BLaER1 treated with 17β-estradiol and CSF1 and Interleukin-3, amounts not matched to agents 10 nM and 100 nM (cell line): ENCODE measurements around the gene ZNF684.

ENCODE experiments used
- H3K27ac ChIP-seq, 11 experiments: shearing (Covaris generic); formaldehyde crosslinking; 2 replicates each; pipeline ENCODE4 v1.8.1; 2022
- H3K27me3 ChIP-seq, 11 experiments: shearing (Covaris generic); formaldehyde crosslinking; 2 replicates each; pipeline ENCODE4 v1.8.1; 2022
- H3K36me3 ChIP-seq, 11 experiments: shearing (Covaris generic); formaldehyde crosslinking; 2 replicates each; pipeline ENCODE4 v1.8.1; 2022
- H3K4me1 ChIP-seq, 10 experiments: shearing (Covaris generic); formaldehyde crosslinking; 2 replicates each; pipeline ENCODE4 v1.8.1; 2022
- H3K4me2 ChIP-seq, 11 experiments: shearing (Covaris generic); formaldehyde crosslinking; 2 replicates each; pipeline ENCODE4 v1.8.1; 2022
- H3K4me3 ChIP-seq, 10 experiments: shearing (Covaris generic); formaldehyde crosslinking; 2 replicates each; pipeline ENCODE4 v1.8.1; 2022
- H3K9ac ChIP-seq, 11 experiments: shearing (Covaris generic); formaldehyde crosslinking; 2 replicates each; pipeline ENCODE4 v1.8.1; 2022
- H3K9me3 ChIP-seq, 11 experiments: shearing (Covaris generic); formaldehyde crosslinking; replicated peaks in 1 of 11; 2 replicates each; pipeline ENCODE4 v1.8.1; 2022
- H4K20me1 ChIP-seq, 11 experiments: shearing (Covaris generic); formaldehyde crosslinking; 2 replicates each; pipeline ENCODE4 v1.8.1; 2022
- Cebpa-rat ChIP-seq, 11 experiments: shearing (Covaris generic); IDR thresholded peaks; 2 replicates each; pipeline ENCODE4 v1.8.1; 2022

Gene ZNF684

GRCh38 chr1:40592107-40592803 is 60.8 kb downstream of the ZNF684 start:
- H3K4me2 ChIP-seq: peak overlapping the region in 3 of 11 experiments; percentile 10 to 56 (median 42); a peak in 2 of 22 replicates
- H3K9ac ChIP-seq: no peak overlapping the region
- peaks cover 5 to 25% (median 17%) of the 10 kb centered on the region in 10 experiments; a peak in 16 of 20 replicates for H3K4me1 ChIP-seq
- no peaks in the 10 kb centered on the region for H3K27me3 ChIP-seq
- peaks cover 0 to 9% (median 0%) of the 10 kb centered on the region in 11 experiments; a peak in 2 of 22 replicates for H3K9me3 ChIP-seq
- H4K20me1 ChIP-seq: no peaks in the 10 kb centered on the region
- H3K4me3 ChIP-seq: no peak overlapping the region
- no peak overlapping the region for H3K27ac ChIP-seq
- H3K36me3 ChIP-seq: no peaks in the 10 kb centered on the region
- TF ChIP-seq Cebpa-rat (IDR thresholded peaks at IDR 0.05): no peak

GRCh38 chr1:40593449-40594186 is 62.2 kb downstream of the ZNF684 start:
- peak overlapping the region in 7 of 11 experiments; percentile 3 to 62 (median 51); a peak in 13 of 22 replicates for H3K4me2 ChIP-seq
- H3K9me3 ChIP-seq: peaks cover 0 to 9% (median 0%) of the 10 kb centered on the region in 11 experiments; a peak in 2 of 22 replicates
- no peak overlapping the region for H3K4me3 ChIP-seq
- peaks cover 5 to 25% (median 17%) of the 10 kb centered on the region in 10 experiments; a peak in 16 of 20 replicates for H3K4me1 ChIP-seq
- no peak overlapping the region for H3K9ac ChIP-seq
- H3K27me3 ChIP-seq: no peaks in the 10 kb centered on the region
- TF ChIP-seq Cebpa-rat (IDR thresholded peaks at IDR 0.05): no peak
- no peaks in the 10 kb centered on the region for H3K36me3 ChIP-seq
- H3K27ac ChIP-seq: no peak overlapping the region
- no peaks in the 10 kb centered on the region for H4K20me1 ChIP-seq

- H3K9ac ChIP-seq: no peak overlapping the region
- no peaks in the 10 kb centered on the region for H3K36me3 ChIP-seq
- no peak overlapping the region for H3K4me3 ChIP-seq
- no peaks in the 10 kb centered on the region for H3K27me3 ChIP-seq
- H3K27ac ChIP-seq: no peak overlapping the region
- H3K4me2 ChIP-seq: peak overlapping the region in 6 of 11 experiments; percentile 3 to 62 (median 53); a peak in 6 of 22 replicates
- peaks cover 0 to 9% (median 0%) of the 10 kb centered on the region in 11 experiments; a peak in 2 of 22 replicates for H3K9me3 ChIP-seq
- peaks cover 5 to 25% (median 18%) of the 10 kb centered on the region in 10 experiments; a peak in 17 of 20 replicates for H3K4me1 ChIP-seq
- TF ChIP-seq Cebpa-rat (IDR thresholded peaks at IDR 0.05): no peak
- no peaks in the 10 kb centered on the region for H4K20me1 ChIP-seq
Observed at GRCh38 chr1:40594187-40594531, 62.7 kb downstream of the ZNF684 start.

GRCh38 chr1:40595623-40596022 is 64.2 kb downstream of the ZNF684 start:
- no peak for TF ChIP-seq Cebpa-rat (IDR thresholded peaks at IDR 0.05)

More at GRCh38 chr1:40595623-40596022, 64.2 kb downstream of the ZNF684 start:
- Histone ChIP-seq H3K36me3 (no peaks in the 10 kb centered on the region), H3K4me3 (no peak overlapping the region), H3K27me3 (no peaks in the 10 kb centered on the region), H3K9me3 (peaks cover 0 to 9% (median 0%) of the 10 kb centered on the region in 11 experiments; a peak in 2 of 22 replicates), H4K20me1 (no peaks in the 10 kb centered on the region), H3K27ac (no peak overlapping the region), H3K9ac (no peak overlapping the region), H3K4me1 (peaks cover 4 to 35% (median 24%) of the 10 kb centered on the region in 10 experiments; a peak in 17 of 20 replicates), H3K4me2 (no peak overlapping the region)
